ENCODE results near the gene METTL13.

Gene METTL13

GRCh38 chr1:171792656-171793369 lies 11.4 kb downstream of the METTL13 start:
- DNase-seq (ENCODE audit: low read depth), result no peak
- no peak for TF ChIP-seq CTCF (conservative IDR thresholded peaks at IDR 0.05; ENCODE audit: control insufficient read depth, insufficient read depth, low read depth, low read length)
- H3K4me3 ChIP-seq (ENCODE audit: control insufficient read depth, low read depth, low read length), result no peak overlapping the region

- peak; percentile 34 for DNase-seq (ENCODE audit: low read depth)
- TF ChIP-seq CTCF (conservative IDR thresholded peaks at IDR 0.05; ENCODE audit: control insufficient read depth, insufficient read depth, low read depth, low read length), result no peak
- no peak overlapping the region for H3K4me3 ChIP-seq (ENCODE audit: control insufficient read depth, low read depth, low read length)
Measured at GRCh38 chr1:171793636-171794035, 12.2 kb downstream of the METTL13 start.

- TF ChIP-seq CTCF (conservative IDR thresholded peaks at IDR 0.05; ENCODE audit: control insufficient read depth, insufficient read depth, low read depth, low read length), result no peak
- peak; percentile 89 for DNase-seq (ENCODE audit: low read depth)
- no peak overlapping the region for H3K4me3 ChIP-seq (ENCODE audit: control insufficient read depth, low read depth, low read length)
Measured at GRCh38 chr1:171794085-171794484, 12.6 kb downstream of the METTL13 start.

GRCh38 chr1:171796592-171796991 lies 15.1 kb downstream of the METTL13 start:
- no peak for DNase-seq (ENCODE audit: low read depth)
- no peak for TF ChIP-seq CTCF (conservative IDR thresholded peaks at IDR 0.05; ENCODE audit: control insufficient read depth, insufficient read depth, low read depth, low read length)
- H3K4me3 ChIP-seq (ENCODE audit: control insufficient read depth, low read depth, low read length), result no peak overlapping the region

- DNase-seq (ENCODE audit: low read depth), result no peak
- H3K4me3 ChIP-seq (ENCODE audit: control insufficient read depth, low read depth, low read length), result no peak overlapping the region
- no peak for TF ChIP-seq CTCF (conservative IDR thresholded peaks at IDR 0.05; ENCODE audit: control insufficient read depth, insufficient read depth, low read depth, low read length)
Measured at GRCh38 chr1:171798311-171798710, 16.9 kb downstream of the METTL13 start.

- no peak for TF ChIP-seq CTCF (conservative IDR thresholded peaks at IDR 0.05; ENCODE audit: control insufficient read depth, insufficient read depth, low read depth, low read length)
- peak; percentile 20 for DNase-seq (ENCODE audit: low read depth)
- H3K4me3 ChIP-seq (ENCODE audit: control insufficient read depth, low read depth, low read length), result no peak overlapping the region
Measured at GRCh38 chr1:171798765-171799164, 17.3 kb downstream of the METTL13 start.

Measured in fibroblast of mammary gland (primary cell).